ENCODE results near the gene SEC24B. TPM values are rescaled to one million over a fixed set of nuclear protein-coding genes. Genes with fewer than 3 reads are reported as not detected.

Gene SEC24B
- 31.0 and 32.3 TPM in 2 replicates for total RNA-seq (2014; rRNA removed; shearing (Covaris generic))

GRCh38 chr4:109433205-109434006, at the start of gene SEC24B:
Gene SEC24B (plus strand): TSS chr4:109433815. CDS start chr4:109433870, 55 bp downstream.
- H3K9me3 ChIP-seq (replicated peaks): no peaks in the 10 kb centered on the region
- peaks cover 10% of the 10 kb centered on the region for H3K4me1 ChIP-seq
- H3K4me3 ChIP-seq: peak within 1 kb of the TSS; percentile 76
- no peaks in the 10 kb centered on the region for H3K27me3 ChIP-seq
- peak within 1 kb of the TSS; percentile 76 for H3K27ac ChIP-seq
- H3K36me3 ChIP-seq: no peaks in the 10 kb centered on the region
- peak; percentile 81 for DNase-seq

- H3K9me3 ChIP-seq (replicated peaks): no peaks in the 10 kb centered on the region
- H3K27ac ChIP-seq: no peak overlapping the region
- DNase-seq: peak; percentile 44 to 51
- H3K4me3 ChIP-seq: no peak overlapping the region
- no peaks in the 10 kb centered on the region for H3K27me3 ChIP-seq
- peaks cover 14% of the 10 kb centered on the region; the same call in 1 of the 2 replicates for H3K4me1 ChIP-seq
- H3K36me3 ChIP-seq: no peaks in the 10 kb centered on the region
Observed at GRCh38 chr4:109383823-109384222, 49.8 kb upstream of the SEC24B start.

- peak in 1 of 2 experiments; percentile 54 for DNase-seq
- Histone ChIP-seq H3K9me3 (replicated peaks) (no peaks in the 10 kb centered on the region), H3K27ac (no peak overlapping the region), H3K36me3 (no peaks in the 10 kb centered on the region), H3K4me3 (no peak overlapping the region), H3K4me1 (peaks cover 23% of the 10 kb centered on the region), H3K27me3 (no peaks in the 10 kb centered on the region)
Observed at GRCh38 chr4:109385260-109385659, 48.4 kb upstream of the SEC24B start.

DNA sequence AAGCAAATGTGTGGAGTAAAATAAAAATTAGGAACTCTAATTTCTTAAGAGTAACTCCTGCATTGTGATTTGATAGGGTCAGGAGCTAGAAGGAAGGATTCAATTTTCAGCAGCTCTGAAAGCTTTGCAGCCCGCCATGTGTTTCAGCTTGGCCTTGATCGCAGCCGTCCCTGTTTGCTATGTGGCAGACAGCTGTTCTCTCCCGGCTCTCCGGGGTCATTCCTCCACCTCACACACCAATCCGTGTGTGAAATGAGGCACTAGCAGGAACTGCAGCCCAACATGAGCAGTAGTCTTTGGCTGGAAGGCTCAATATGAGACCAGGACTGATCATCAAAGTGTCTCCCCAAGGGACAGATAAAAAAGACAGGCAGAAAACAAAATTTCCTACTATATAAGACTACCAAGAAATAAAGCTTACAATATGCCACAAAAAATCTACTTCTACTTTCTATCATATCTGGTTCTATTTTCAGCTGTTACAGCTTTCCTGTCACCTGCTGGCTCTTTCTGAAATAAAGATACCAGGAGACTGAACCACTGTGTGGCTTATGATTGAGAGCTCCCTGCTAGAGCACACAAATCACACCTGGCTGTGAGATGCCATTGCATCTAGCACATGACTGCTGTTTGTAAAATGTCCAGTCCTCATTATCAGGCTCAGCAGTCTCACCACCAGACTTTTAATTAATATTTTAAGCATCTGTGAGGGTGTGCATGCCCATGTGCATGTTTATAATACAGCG, 44.1 kb upstream of the SEC24B start:
- Histone ChIP-seq H3K9me3 (replicated peaks) (no peaks in the 10 kb centered on the region), H3K27ac (peak overlapping the region; percentile 76), H3K36me3 (no peaks in the 10 kb centered on the region), H3K4me3 (peak overlapping the region; percentile 20), H3K4me1 (peaks cover 23% of the 10 kb centered on the region), H3K27me3 (no peaks in the 10 kb centered on the region)
- peak; percentile 88 to 93 for DNase-seq

DNA sequence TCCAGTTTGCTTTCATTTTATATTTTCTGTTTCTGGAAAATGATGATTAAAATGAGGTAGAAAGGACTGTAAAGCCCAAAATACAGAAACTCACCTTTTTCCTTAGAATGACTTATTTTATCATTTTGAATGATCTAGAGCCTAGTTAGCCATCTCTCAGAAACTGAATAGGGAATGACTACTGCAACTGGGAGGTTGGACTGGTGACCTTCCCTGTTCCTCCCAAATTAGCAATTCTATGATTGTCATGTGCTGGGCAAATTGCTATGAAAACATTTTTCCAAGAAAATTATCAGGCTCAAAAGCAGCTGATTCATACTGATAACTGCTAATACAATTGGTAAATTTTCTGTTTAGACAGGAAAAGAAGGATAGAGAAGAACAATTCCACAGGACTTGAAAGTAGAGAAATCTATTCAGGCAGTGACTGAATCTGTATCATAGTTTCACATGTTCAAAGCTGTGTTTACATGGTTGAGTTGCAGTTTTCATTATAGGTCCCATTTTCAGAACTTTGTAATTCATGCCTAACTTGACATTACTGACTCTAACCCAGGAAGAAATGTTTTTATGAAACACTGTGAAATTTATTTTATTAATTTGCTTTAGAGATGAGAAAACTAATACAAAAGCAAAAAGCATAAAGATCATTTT, 43.4 kb upstream of the SEC24B start:
- Histone ChIP-seq H3K27me3 (no peaks in the 10 kb centered on the region), H3K27ac (peak overlapping the region; percentile 76), H3K9me3 (replicated peaks) (no peaks in the 10 kb centered on the region), H3K36me3 (no peaks in the 10 kb centered on the region), H3K4me3 (peak overlapping the region; percentile 20), H3K4me1 (peaks cover 23% of the 10 kb centered on the region)
- DNase-seq: no peak

- H3K4me3 ChIP-seq: no peak overlapping the region
- H3K9me3 ChIP-seq (replicated peaks): no peaks in the 10 kb centered on the region
- no peak overlapping the region for H3K27ac ChIP-seq
- H3K36me3 ChIP-seq: no peaks in the 10 kb centered on the region
- DNase-seq: no peak
- no peaks in the 10 kb centered on the region for H3K4me1 ChIP-seq
- no peaks in the 10 kb centered on the region for H3K27me3 ChIP-seq
Observed at GRCh38 chr4:109395694-109396093, 37.9 kb upstream of the SEC24B start.

GRCh38 chr4:109398928-109399327, 34.7 kb upstream of the SEC24B start:
- H3K4me3 ChIP-seq: no peak overlapping the region
- H3K27me3 ChIP-seq: no peaks in the 10 kb centered on the region
- no peak for DNase-seq
- no peaks in the 10 kb centered on the region for H3K4me1 ChIP-seq
- H3K9me3 ChIP-seq (replicated peaks): no peaks in the 10 kb centered on the region
- no peaks in the 10 kb centered on the region for H3K36me3 ChIP-seq
- H3K27ac ChIP-seq: no peak overlapping the region

DNA sequence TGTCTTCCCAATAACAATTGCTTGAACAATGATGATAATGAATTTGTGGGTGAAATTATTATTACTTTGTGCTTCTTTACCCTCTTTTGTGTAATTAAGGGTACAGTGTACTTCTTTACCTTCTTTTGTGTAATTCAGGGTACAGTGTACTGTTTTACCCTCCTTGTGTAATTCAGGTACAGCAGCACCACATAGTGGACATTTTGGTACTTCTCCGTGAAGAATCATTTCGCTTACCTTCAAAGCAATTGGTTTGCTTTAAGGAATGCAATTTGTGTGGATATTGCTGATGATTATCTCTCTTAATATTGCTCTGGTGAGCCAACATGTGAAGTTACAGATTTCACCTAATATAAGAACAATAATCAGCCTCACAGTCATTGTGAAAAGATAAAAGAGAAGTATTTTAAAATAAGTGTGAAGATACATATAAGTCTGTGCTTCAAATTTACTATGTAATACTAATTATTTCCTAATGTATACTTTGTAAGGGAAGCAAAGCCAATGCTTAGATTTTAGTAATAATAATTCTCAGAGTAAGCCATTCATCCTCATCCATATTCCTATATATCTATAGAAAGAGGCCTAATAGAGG, 27.2 kb upstream of the SEC24B start:
- Histone ChIP-seq H3K36me3 (no peaks in the 10 kb centered on the region), H3K9me3 (replicated peaks) (no peaks in the 10 kb centered on the region), H3K27me3 (no peaks in the 10 kb centered on the region), H3K4me3 (no peak overlapping the region), H3K27ac (no peak overlapping the region), H3K4me1 (no peaks in the 10 kb centered on the region)
- peak; percentile 51 to 81 for DNase-seq

DNA sequence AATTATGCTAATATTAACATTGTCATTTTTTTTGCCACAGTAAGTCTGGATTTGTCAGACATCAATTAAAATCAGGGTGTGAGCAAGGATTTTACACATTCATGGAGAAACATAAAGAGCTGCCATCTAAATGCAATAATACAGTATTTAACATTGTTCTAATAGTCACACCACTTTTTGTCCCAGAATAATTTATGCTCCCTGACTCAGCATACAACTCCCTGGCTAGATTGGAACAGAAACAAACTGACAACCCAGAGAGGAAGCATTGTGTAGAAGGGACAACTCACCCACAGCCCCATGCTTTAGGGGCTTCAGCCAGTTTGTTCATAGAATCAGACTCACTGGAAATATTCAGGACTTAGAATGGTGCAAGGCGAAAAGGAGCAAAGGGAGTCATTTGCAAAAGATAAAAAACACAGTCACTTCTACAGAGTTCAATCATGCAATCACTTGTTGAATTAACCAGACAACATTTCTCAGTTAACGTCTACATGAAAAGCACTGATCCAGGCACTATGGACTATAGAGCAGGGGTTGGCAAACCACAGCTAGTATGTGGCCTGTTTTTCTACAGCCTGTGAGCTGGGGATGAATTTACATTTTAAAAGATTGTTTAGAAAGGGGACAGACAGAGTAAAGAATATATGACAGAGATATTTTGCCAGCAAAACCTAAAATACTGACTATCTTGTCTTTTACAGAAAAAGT, 26.4 kb upstream of the SEC24B start:
- Histone ChIP-seq H3K27me3 (no peaks in the 10 kb centered on the region), H3K27ac (no peak overlapping the region), H3K9me3 (replicated peaks) (no peaks in the 10 kb centered on the region), H3K36me3 (no peaks in the 10 kb centered on the region), H3K4me3 (no peak overlapping the region), H3K4me1 (no peaks in the 10 kb centered on the region)
- no peak for DNase-seq

- Histone ChIP-seq H3K27me3 (no peaks in the 10 kb centered on the region), H3K9me3 (replicated peaks) (no peaks in the 10 kb centered on the region), H3K36me3 (no peaks in the 10 kb centered on the region), H3K4me1 (no peaks in the 10 kb centered on the region), H3K4me3 (no peak overlapping the region), H3K27ac (no peak overlapping the region)
- no peak for DNase-seq
Observed at GRCh38 chr4:109408711-109409110, 24.9 kb upstream of the SEC24B start.

GRCh38 chr4:109410226-109410625, 23.4 kb upstream of the SEC24B start:
- H3K4me1 ChIP-seq: no peaks in the 10 kb centered on the region

GRCh38 chr4:109410776-109411175, 22.8 kb upstream of the SEC24B start:
- Histone ChIP-seq H3K27ac (no peak overlapping the region), H3K4me3 (no peak overlapping the region), H3K9me3 (replicated peaks) (no peaks in the 10 kb centered on the region), H3K36me3 (no peaks in the 10 kb centered on the region), H3K27me3 (no peaks in the 10 kb centered on the region), H3K4me1 (no peaks in the 10 kb centered on the region)
- DNase-seq: no peak

More at GRCh38 chr4:109410226-109410625, 23.4 kb upstream of the SEC24B start:
- no peaks in the 10 kb centered on the region for H3K27me3 ChIP-seq
- H3K36me3 ChIP-seq: no peaks in the 10 kb centered on the region
- no peak for DNase-seq
- no peaks in the 10 kb centered on the region for H3K9me3 ChIP-seq (replicated peaks)
- no peak overlapping the region for H3K27ac ChIP-seq
- H3K4me3 ChIP-seq: no peak overlapping the region

DNA sequence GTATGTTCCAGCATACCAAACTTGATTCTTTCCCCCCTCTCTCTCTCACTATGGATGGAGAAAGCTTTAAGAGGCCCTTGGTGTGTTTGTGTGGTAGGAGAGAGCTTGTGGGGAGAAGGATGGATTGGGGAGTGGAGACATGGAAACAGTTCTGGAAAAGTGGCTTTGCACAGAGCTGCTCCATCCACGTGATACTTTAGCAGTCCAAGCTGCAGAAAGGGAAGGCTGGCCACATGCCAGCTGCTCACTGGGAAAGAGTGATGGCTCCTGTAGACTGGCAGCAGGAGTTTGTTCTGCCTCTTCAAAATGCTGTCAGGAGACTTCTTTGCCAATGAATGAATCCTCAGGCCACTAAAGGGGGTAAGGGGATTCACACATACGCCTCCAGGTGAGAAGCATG, 21.7 kb upstream of the SEC24B start:
- no peaks in the 10 kb centered on the region for H3K4me1 ChIP-seq
- no peaks in the 10 kb centered on the region for H3K9me3 ChIP-seq (replicated peaks)
- H3K27ac ChIP-seq: no peak overlapping the region
- H3K27me3 ChIP-seq: no peaks in the 10 kb centered on the region
- DNase-seq: peak in 1 of 2 experiments; percentile 55
- H3K36me3 ChIP-seq: no peaks in the 10 kb centered on the region
- no peak overlapping the region for H3K4me3 ChIP-seq

- H3K4me3 ChIP-seq: no peak overlapping the region
- no peaks in the 10 kb centered on the region for H3K9me3 ChIP-seq (replicated peaks)
- H3K27ac ChIP-seq: no peak overlapping the region
- no peaks in the 10 kb centered on the region for H3K36me3 ChIP-seq
- H3K4me1 ChIP-seq: no peaks in the 10 kb centered on the region
- no peak for DNase-seq
- H3K27me3 ChIP-seq: no peaks in the 10 kb centered on the region
Observed at GRCh38 chr4:109412776-109413175, 20.8 kb upstream of the SEC24B start.
